HEK293 (cell line): ENCODE data around the gene SGIP1.

Experiments
- CTCF ChIA-PET: fragments of 350-600 bp; formaldehyde crosslinking; extraction: SDS; loops from one replicate; lab custom pipeline; 2021; ENCODE audit warnings: antibody characterized with exemption; lab: Yijun Ruan, JAX
- POLR2A ChIA-PET: fragments of 300-600 bp; formaldehyde crosslinking; extraction: SDS; loops from one replicate; lab custom pipeline; 2020; ENCODE audit warnings: antibody characterized with exemption, inconsistent platforms; lab: Yijun Ruan, JAX
- H3K27ac ChIP-seq: fragments of 200-500 bp; sonication (Bioruptor generic); 2 replicates; pipeline ENCODE4 v1.5.1; 2014; ENCODE audit warnings: low read depth, low read length, control low read depth, inconsistent platforms; ENCODE audit errors: extremely low read depth
- H3K36me3 ChIP-seq, 2 experiments: fragments of 200-500 bp in 1 of 2; sonication (Bioruptor generic) in 1 of 2; 1 replicate in 1 of 2; 2 replicates in 1 of 2; pipeline ENCODE4 v1.5.1; 2014 to 2017; ENCODE audit warnings: inconsistent platforms in 2 of 2, low read length in 2 of 2; ENCODE audit not compliant: control insufficient read depth in 2 of 2, insufficient read depth in 1 of 2
- H3K4me1 ChIP-seq: fragments of 200-500 bp; sonication (Bioruptor generic); 2 replicates; pipeline ENCODE4 v1.5.1; 2014; ENCODE audit warnings: mild to moderate bottlenecking, low read length, inconsistent platforms; ENCODE audit not compliant: control insufficient read depth, insufficient read depth
- H3K4me3 ChIP-seq: 2 replicates; pipeline ENCODE4 v1.5.1; 2011; ENCODE audit warnings: low read depth, mild to moderate bottlenecking, control low read depth, low read length, moderate library complexity
- H3K9me3 ChIP-seq: fragments of 200-500 bp; sonication (Bioruptor generic); 2 replicates; pipeline ENCODE4 v1.5.1; 2014; ENCODE audit warnings: low read depth, low read length, inconsistent platforms; ENCODE audit not compliant: control insufficient read depth, insufficient read depth
- FEZF1 ChIP-seq: fragments of 450-650 bp; formaldehyde crosslinking; IDR thresholded peaks from 2 replicates; pipeline ENCODE4 v1.5.1; 2016; ENCODE audit warnings: missing biosample characterization, missing genetic modification characterization
- GLI2 ChIP-seq: fragments of 450-650 bp; formaldehyde crosslinking; IDR thresholded peaks from 2 replicates; pipeline ENCODE4; 2017; ENCODE audit warnings: missing biosample characterization, missing genetic modification characterization, low read depth, borderline replicate concordance
- KLF8 ChIP-seq: fragments of 450-650 bp; formaldehyde crosslinking; IDR thresholded peaks from 2 replicates; pipeline ENCODE4 v1.5.1; 2016; ENCODE audit warnings: missing biosample characterization, missing genetic modification characterization
- SCRT1 ChIP-seq: fragments of 450-650 bp; formaldehyde crosslinking; IDR thresholded peaks from 2 replicates; pipeline ENCODE4 v1.5.1; 2016; ENCODE audit warnings: missing biosample characterization, missing genetic modification characterization, borderline replicate concordance
- SP7 ChIP-seq: fragments of 450-650 bp; formaldehyde crosslinking; IDR thresholded peaks from 2 replicates; pipeline ENCODE4 v1.5.1; 2016; ENCODE audit warnings: missing biosample characterization, missing genetic modification characterization
- ZNF10 ChIP-seq: fragments of 450-650 bp; formaldehyde crosslinking; IDR thresholded peaks from 2 replicates; pipeline ENCODE4 v1.5.1; 2017; ENCODE audit warnings: missing biosample characterization, missing genetic modification characterization
- ZNF157 ChIP-seq: fragments of 450-650 bp; formaldehyde crosslinking; IDR thresholded peaks from 2 replicates; pipeline ENCODE4 v1.5.1; 2016; ENCODE audit warnings: missing biosample characterization, missing genetic modification characterization
- ZNF239 ChIP-seq: fragments of 450-650 bp; formaldehyde crosslinking; IDR thresholded peaks from 2 replicates; pipeline ENCODE4 v1.5.1; 2016; ENCODE audit warnings: missing biosample characterization, missing genetic modification characterization
- ZNF324 ChIP-seq: fragments of 450-650 bp; formaldehyde crosslinking; IDR thresholded peaks from 2 replicates; pipeline ENCODE4 v1.5.1; 2016; ENCODE audit warnings: missing biosample characterization, missing genetic modification characterization
- ZNF501 ChIP-seq: fragments of 450-650 bp; formaldehyde crosslinking; IDR thresholded peaks from 2 replicates; pipeline ENCODE4 v1.5.1; 2016; ENCODE audit warnings: missing biosample characterization, missing genetic modification characterization
- ZNF600 ChIP-seq: fragments of 450-650 bp; formaldehyde crosslinking; IDR thresholded peaks from 2 replicates; pipeline ENCODE4 v1.5.1; 2016; ENCODE audit warnings: missing biosample characterization, missing genetic modification characterization
- TF ChIP-seq, protein P1 (sequence below): fragments of 450-650 bp; formaldehyde crosslinking; IDR thresholded peaks from 2 replicates; pipeline ENCODE4 v1.5.1; 2016; ENCODE audit warnings: missing biosample characterization, missing genetic modification characterization
- TF ChIP-seq, protein P2 (sequence below): fragments of 450-650 bp; formaldehyde crosslinking; IDR thresholded peaks from 2 replicates; pipeline ENCODE4; 2016; ENCODE audit warnings: missing biosample characterization, missing genetic modification characterization
- TF ChIP-seq, protein P3 (sequence below): fragments of 450-650 bp; formaldehyde crosslinking; IDR thresholded peaks from 2 replicates; pipeline ENCODE4 v1.5.1; 2016; ENCODE audit warnings: missing biosample characterization, missing genetic modification characterization, borderline replicate concordance
- TF ChIP-seq, protein P4 (sequence below): fragments of 450-650 bp; formaldehyde crosslinking; IDR thresholded peaks from 2 replicates; pipeline ENCODE4 v1.5.1; 2016; ENCODE audit warnings: missing biosample characterization, missing genetic modification characterization
- TF ChIP-seq, protein P5 (sequence below): fragments of 450-650 bp; formaldehyde crosslinking; IDR thresholded peaks from 2 replicates; pipeline ENCODE4 v1.5.0; 2017; ENCODE audit warnings: missing biosample characterization, missing genetic modification characterization, borderline replicate concordance

SGIP1 gene

DNA sequence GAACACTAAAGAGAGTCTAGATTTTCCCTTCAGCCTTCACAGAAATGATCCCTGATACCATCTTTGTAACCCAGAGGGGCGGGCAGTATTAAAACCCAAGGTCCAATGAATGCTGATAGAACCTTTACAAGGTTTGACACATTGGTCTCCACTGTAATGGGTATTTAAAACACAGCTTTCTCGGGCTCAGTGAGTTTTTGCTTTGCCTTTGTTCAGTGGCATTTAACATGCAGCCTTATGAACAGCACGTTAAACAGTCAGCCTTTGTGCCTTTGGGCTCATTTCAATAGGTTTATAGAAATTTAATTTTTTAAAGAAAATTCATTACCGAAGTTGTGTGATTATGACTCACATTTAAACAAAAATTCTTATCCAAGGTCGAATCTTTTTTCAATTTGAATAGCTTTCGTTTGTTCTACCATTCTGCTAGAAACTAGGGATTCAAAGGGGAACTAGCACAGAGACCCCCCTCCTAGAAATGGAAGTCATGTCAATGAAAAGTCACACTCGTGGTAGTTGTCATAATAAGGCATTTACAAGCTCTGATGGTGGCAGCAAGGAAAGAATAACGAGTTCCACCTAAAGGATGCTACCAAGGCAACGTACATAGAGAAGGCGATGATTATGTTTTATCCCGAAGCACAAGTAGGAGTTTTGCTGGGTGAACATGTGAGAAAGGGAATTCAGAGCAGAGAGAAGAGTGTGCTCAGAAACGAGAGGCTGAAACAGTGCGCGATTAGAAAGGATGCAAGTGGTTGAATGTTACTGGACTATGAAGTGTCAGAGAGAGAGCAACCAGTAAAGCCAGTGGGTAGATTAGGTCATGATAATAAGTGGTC lies 66.2 kb downstream of the SGIP1 start:
- ChIA-PET CTCF (interaction anchor here (0.7 to 2.4 kb wide), 2 partner anchors 96 to 961 kb away, joined by 3 to 7 read pairs; no protein-coding TSS in a partner anchor), POLR2A (no interaction called here)
- Histone ChIP-seq H3K4me1 (no peaks in the 10 kb centered on the region), H3K36me3 (no peaks in the 10 kb centered on the region), H3K4me3 (no peak overlapping the region), H3K9me3 (no peaks in the 10 kb centered on the region), H3K27ac (no peak overlapping the region)
- TF ChIP-seq ZNF501 (tag by site-specific recombination): no peak

DNA sequence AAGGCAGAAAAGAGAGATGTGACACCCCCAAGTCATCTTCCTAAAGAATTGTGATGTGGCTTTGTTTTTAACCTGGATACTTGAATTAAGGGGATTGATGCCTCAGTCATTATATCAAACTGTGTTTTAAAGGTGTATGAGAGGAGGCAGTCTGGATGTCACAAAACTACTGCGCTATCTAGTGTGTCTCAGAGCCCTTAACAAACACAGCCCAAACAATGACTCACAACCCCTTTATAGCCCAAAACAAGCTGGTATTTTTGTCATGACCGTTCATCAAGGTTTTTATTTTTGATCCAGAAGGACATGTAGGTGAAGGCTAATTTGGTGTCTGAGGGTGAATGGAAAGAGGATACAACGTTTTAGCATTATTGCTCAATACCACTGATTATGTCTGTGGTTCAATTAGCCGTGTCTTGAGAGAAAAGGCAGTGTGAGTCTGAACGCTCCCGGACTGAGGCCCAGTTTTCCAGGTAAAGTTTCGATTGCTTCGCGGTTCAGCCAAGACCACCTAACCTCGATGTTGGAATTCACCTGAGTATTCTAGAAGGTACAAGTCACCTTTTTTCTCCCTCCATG lies 71.6 kb downstream of the SGIP1 start:
- POLR2A ChIA-PET: no interaction called here
- Histone ChIP-seq H3K4me1 (no peaks in the 10 kb centered on the region), H3K9me3 (no peaks in the 10 kb centered on the region), H3K27ac (no peak overlapping the region), H3K36me3 (no peaks in the 10 kb centered on the region), H3K4me3 (no peak overlapping the region)
- CTCF ChIA-PET: interaction anchor here (0.6 to 0.7 kb wide), 3 partner anchors 17 to 633 kb away, joined by 3 read pairs; no protein-coding TSS in a partner anchor
- TF ChIP-seq ZNF157 (no peak), GLI2 (tag by site-specific recombination) (no peak), SP7 (tag by site-specific recombination) (no peak), ZNF324 (tag by site-specific recombination) (no peak), ZNF239 (tag by site-specific recombination) (no peak), SCRT1 (tag by site-specific recombination) (no peak), ZNF600 (tag by site-specific recombination) (no peak), KLF8 (tag by site-specific recombination) (no peak), ZNF10 (tag by site-specific recombination) (no peak), FEZF1 (tag by site-specific recombination) (no peak)
- TF ChIP-seq, protein P1, sequence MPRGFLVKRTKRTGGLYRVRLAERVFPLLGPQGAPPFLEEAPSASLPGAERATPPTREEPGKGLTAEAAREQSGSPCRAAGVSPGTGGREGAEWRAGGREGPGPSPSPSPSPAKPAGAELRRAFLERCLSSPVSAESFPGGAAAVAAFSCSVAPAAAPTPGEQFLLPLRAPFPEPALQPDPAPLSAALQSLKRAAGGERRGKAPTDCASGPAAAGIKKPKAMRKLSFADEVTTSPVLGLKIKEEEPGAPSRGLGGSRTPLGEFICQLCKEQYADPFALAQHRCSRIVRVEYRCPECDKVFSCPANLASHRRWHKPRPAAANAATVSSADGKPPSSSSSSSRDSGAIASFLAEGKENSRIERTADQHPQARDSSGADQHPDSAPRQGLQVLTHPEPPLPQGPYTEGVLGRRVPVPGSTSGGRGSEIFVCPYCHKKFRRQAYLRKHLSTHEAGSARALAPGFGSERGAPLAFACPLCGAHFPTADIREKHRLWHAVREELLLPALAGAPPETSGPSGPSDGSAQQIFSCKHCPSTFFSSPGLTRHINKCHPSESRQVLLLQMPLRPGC (tag by site-specific recombination): no peak
- TF ChIP-seq, protein P2, sequence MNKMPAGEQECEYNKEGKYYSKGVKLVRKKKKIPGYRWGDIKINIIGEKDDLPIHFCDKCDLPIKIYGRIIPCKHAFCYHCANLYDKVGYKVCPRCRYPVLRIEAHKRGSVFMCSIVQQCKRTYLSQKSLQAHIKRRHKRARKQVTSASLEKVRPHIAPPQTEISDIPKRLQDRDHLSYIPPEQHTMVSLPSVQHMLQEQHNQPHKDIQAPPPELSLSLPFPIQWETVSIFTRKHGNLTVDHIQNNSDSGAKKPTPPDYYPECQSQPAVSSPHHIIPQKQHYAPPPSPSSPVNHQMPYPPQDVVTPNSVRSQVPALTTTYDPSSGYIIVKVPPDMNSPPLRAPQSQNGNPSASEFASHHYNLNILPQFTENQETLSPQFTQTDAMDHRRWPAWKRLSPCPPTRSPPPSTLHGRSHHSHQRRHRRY (tag by site-specific recombination): no peak
- TF ChIP-seq, protein P3, sequence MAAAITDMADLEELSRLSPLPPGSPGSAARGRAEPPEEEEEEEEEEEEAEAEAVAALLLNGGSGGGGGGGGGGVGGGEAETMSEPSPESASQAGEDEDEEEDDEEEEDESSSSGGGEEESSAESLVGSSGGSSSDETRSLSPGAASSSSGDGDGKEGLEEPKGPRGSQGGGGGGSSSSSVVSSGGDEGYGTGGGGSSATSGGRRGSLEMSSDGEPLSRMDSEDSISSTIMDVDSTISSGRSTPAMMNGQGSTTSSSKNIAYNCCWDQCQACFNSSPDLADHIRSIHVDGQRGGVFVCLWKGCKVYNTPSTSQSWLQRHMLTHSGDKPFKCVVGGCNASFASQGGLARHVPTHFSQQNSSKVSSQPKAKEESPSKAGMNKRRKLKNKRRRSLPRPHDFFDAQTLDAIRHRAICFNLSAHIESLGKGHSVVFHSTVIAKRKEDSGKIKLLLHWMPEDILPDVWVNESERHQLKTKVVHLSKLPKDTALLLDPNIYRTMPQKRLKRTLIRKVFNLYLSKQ (tag by site-specific recombination): no peak
- TF ChIP-seq, protein P4, sequence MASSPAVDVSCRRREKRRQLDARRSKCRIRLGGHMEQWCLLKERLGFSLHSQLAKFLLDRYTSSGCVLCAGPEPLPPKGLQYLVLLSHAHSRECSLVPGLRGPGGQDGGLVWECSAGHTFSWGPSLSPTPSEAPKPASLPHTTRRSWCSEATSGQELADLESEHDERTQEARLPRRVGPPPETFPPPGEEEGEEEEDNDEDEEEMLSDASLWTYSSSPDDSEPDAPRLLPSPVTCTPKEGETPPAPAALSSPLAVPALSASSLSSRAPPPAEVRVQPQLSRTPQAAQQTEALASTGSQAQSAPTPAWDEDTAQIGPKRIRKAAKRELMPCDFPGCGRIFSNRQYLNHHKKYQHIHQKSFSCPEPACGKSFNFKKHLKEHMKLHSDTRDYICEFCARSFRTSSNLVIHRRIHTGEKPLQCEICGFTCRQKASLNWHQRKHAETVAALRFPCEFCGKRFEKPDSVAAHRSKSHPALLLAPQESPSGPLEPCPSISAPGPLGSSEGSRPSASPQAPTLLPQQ (tag by site-specific recombination): no peak
- TF ChIP-seq, protein P5, sequence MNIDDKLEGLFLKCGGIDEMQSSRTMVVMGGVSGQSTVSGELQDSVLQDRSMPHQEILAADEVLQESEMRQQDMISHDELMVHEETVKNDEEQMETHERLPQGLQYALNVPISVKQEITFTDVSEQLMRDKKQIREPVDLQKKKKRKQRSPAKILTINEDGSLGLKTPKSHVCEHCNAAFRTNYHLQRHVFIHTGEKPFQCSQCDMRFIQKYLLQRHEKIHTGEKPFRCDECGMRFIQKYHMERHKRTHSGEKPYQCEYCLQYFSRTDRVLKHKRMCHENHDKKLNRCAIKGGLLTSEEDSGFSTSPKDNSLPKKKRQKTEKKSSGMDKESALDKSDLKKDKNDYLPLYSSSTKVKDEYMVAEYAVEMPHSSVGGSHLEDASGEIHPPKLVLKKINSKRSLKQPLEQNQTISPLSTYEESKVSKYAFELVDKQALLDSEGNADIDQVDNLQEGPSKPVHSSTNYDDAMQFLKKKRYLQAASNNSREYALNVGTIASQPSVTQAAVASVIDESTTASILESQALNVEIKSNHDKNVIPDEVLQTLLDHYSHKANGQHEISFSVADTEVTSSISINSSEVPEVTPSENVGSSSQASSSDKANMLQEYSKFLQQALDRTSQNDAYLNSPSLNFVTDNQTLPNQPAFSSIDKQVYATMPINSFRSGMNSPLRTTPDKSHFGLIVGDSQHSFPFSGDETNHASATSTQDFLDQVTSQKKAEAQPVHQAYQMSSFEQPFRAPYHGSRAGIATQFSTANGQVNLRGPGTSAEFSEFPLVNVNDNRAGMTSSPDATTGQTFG (tag by site-specific recombination): no peak
